Panc1 (cell line): ENCODE results near the gene SHANK1.

Experiments used
- CTCF ChIP-seq: fragments of 450-650 bp; IDR thresholded peaks from 2 replicates; pipeline ENCODE4 v1.5.1; 2017; ENCODE audit warnings: mild to moderate bottlenecking
- POLR2AphosphoS5 ChIP-seq: IDR thresholded peaks from 2 replicates; pipeline ENCODE4 v1.6.1; 2012; ENCODE audit warnings: mild to moderate bottlenecking, low read depth, low read length, moderate library complexity
- REST ChIP-seq, 2 experiments: IDR thresholded peaks; 2 replicates each; pipeline ENCODE4 v1.6.1; 2011 to 2012; ENCODE audit warnings: low read depth in 2 of 2, control low read depth in 1 of 2, low read length in 1 of 2, mild to moderate bottlenecking in 1 of 2, moderate library complexity in 1 of 2; ENCODE audit not compliant: insufficient read depth in 1 of 2
- SIN3A ChIP-seq: IDR thresholded peaks from 2 replicates; pipeline ENCODE4 v1.6.1; 2012; ENCODE audit warnings: low read depth, mild to moderate bottlenecking, low read length, moderate library complexity, borderline replicate concordance; ENCODE audit not compliant: insufficient read depth
- TCF7L2 ChIP-seq: IDR thresholded peaks from 2 replicates; pipeline ENCODE4 v1.6.1; 2011; ENCODE audit warnings: mild to moderate bottlenecking, low read depth, low read length, inconsistent platforms

GRCh38 chr19:50654882-50655281 lies 64.7 kb downstream of the SHANK1 start:
- TF ChIP-seq CTCF (no peak), POLR2AphosphoS5 (no peak), REST (IDR thresholded peaks at IDR 0.05; ENCODE audit: insufficient read depth in 1 of 2, low read depth in 2 of 2, low read length in 1 of 2) (no peak), SIN3A (no peak), TCF7L2 (no peak)
